H1 (cell line): ENCODE measurements around the gene FAM120B. TPM values are rescaled to one million over a fixed set of nuclear protein-coding genes. Genes with fewer than 3 reads are reported as not detected.

Experiments
- microRNA-seq, 2 experiments: library from miRNA; unstranded; fragments of <30 nt; microRNA quantifications; one replicate each; pipeline versions ENCODE4 to v1.2.0, GENCODE V29; 2016 to 2020; ENCODE audit warnings: borderline microRNAs expressed in 2 of 2, borderline number of aligned reads in 2 of 2, borderline replicate concordance in 1 of 2
- polyA plus RNA-seq, 7 experiments: library from polyadenylated mRNA; depleted of rRNA in 3 of 7; stranded (reverse) in 5 of 7; unstranded in 2 of 7; fragments of >200 nt in 5 of 7; fragments of 200-250 nt in 2 of 7; gene quantifications; 1 replicate in 5 of 7; 2 replicates in 1 of 7; 4 replicates in 1 of 7; pipeline versions ENCODE4 v1.2.1 to v1.2.3, GENCODE V29; 2011 to 2013; ENCODE audit warnings: missing spikeins in 2 of 7, mixed read lengths in 2 of 7
- small RNA-seq: library from polyadenylated mRNA; stranded (forward); fragments of <200 nt; extraction: miRNeasy Mini kit (QIAGEN cat#:217004); gene quantifications from one replicate; pipeline ENCODE3, GENCODE V24; 2013; ENCODE audit not compliant: insufficient read depth
- total RNA-seq: library from RNA; stranded (reverse); fragmentation: NEBNext Ultra II Directional; extraction: Animal tissue kit (Norgen Biotek cat#: 25700); gene quantifications from 2 replicates; pipeline ENCODE4 v1.2.1, GENCODE V29; 2021

Gene FAM120B
- total and polyA plus RNA-seq, 2 of the 8 experiments (the other 6 are each of a cell fraction or from before 2014, with no cell fraction given) = 5.1 to 12.5 TPM

Small RNA genes within 50 kb of the gene (microRNA-seq; reads per million reads assigned to microRNA genes)
- 0 reads per million in 2 experiments for gene MIR4644

Small RNA genes within 50 kb of the gene (small RNA-seq; reads per million reads assigned to genes)
- not detected for gene MIR4644

Other genes with a start within 250 kb of the FAM120B start
- 3.8 and 5.6 TPM in 2 replicates for gene DLL1, start 15.7 kb upstream of the FAM120B start, total RNA-seq
- 1.7 and 3.1 TPM in 2 replicates for gene DLL1, start 15.7 kb upstream of the FAM120B start, polyA plus RNA-seq (2011; rRNA removed)
- 232 and 237 TPM in 2 replicates for gene PSMB1, start 246.5 kb downstream of the FAM120B start, total RNA-seq
- gene PSMB1, start 246.5 kb downstream of the FAM120B start, polyA plus RNA-seq (2011; rRNA removed) = 441 and 609 TPM in 2 replicates
- 17.9 and 20.9 TPM in 2 replicates for gene TBP, start 247.6 kb downstream of the FAM120B start, total RNA-seq
- gene TBP, start 247.6 kb downstream of the FAM120B start, polyA plus RNA-seq (2011; rRNA removed) = 17.2 and 21.4 TPM in 2 replicates